Colonic mucosa (tissue), 4 donors: Measurements from ENCODE around the gene CAMP. TPM values are rescaled to one million over a fixed set of nuclear protein-coding genes. Genes with fewer than 3 reads are reported as not detected.

Experiments used
- DNase-seq: peaks from one replicate; pipeline ENCODE4 v3.0.0-alpha.2; 2020
- H3K27ac ChIP-seq: fragments of 200-600 bp; one replicate; pipeline ENCODE4 v1.8.0; 2021
- H3K27me3 ChIP-seq: fragments of 200-600 bp; one replicate; pipeline ENCODE4 v1.8.0; 2021
- H3K36me3 ChIP-seq: fragments of 200-600 bp; one replicate; pipeline ENCODE4 v1.8.0; 2021
- H3K4me1 ChIP-seq: fragments of 200-600 bp; one replicate; pipeline ENCODE4 v1.8.0; 2021; ENCODE audit warnings: mild to moderate bottlenecking
- H3K4me3 ChIP-seq: fragments of 200-600 bp; one replicate; pipeline ENCODE4 v1.8.0; 2021
- H3K9ac ChIP-seq, 2 donors: one replicate each; pipeline ENCODE4 v1.7.0; 2013; ENCODE audit warnings: control low read depth in 2 of 2, low read depth in 2 of 2, low read length in 2 of 2
- H3K9me3 ChIP-seq: fragments of 200-600 bp; one replicate; pipeline ENCODE4 v1.8.0; 2021
- CTCF ChIP-seq: fragments of 200-600 bp; IDR thresholded peaks from one replicate; pipeline ENCODE4 v1.8.0; 2022; ENCODE audit warnings: antibody characterized with exemption, mild to moderate bottlenecking
- intact Hi-C: fragments of 100-400 bp; cut with DNase I; formaldehyde crosslinking; loops from one replicate; pipeline ENCODE4 v1.14.1; 2022
- total RNA-seq, 2 donors: library from RNA; stranded (reverse); fragmentation: NEBNext Ultra II Directional in 1 of 2; extraction: Animal tissue kit (Norgen Biotek cat#: 25700) in 1 of 2; gene quantifications; one replicate each; pipeline ENCODE4 v1.2.1, GENCODE V29; 2021
- donor health status: healthy.
- donor health status: DM: no; HTN: no; CAD: no.
- donor health status: DM: no; HTN: no; CAD: no.

The CAMP gene
- total RNA-seq, 2 donors from 2014 or later: not detected

GRCh38 chr3:48214225-48214624 is 9.1 kb upstream of the CAMP start:
- no peak overlapping the region for H3K4me3 ChIP-seq
- no peak for DNase-seq
- H3K9me3 ChIP-seq: no peaks in the 10 kb centered on the region
- TF ChIP-seq CTCF: no peak
- intact Hi-C loops: no loop called here
- no peaks in the 10 kb centered on the region for H3K4me1 ChIP-seq
- H3K36me3 ChIP-seq: no peaks in the 10 kb centered on the region
- no peak overlapping the region for H3K9ac ChIP-seq
- no peak overlapping the region for H3K27ac ChIP-seq
- H3K27me3 ChIP-seq: no peaks in the 10 kb centered on the region

- Histone ChIP-seq H3K36me3 (no peaks in the 10 kb centered on the region), H3K27me3 (no peaks in the 10 kb centered on the region), H3K9ac (no peak overlapping the region), H3K27ac (no peak overlapping the region), H3K4me1 (no peaks in the 10 kb centered on the region), H3K4me3 (no peak overlapping the region), H3K9me3 (no peaks in the 10 kb centered on the region)
- no peak for TF ChIP-seq CTCF
- DNase-seq: no peak
- intact Hi-C loops: no loop called here
Observed at GRCh38 chr3:48215019-48215418, 8.3 kb upstream of the CAMP start.

GRCh38 chr3:48215466-48215865 is 7.8 kb upstream of the CAMP start:
- no peak overlapping the region for H3K9ac ChIP-seq
- no peaks in the 10 kb centered on the region for H3K9me3 ChIP-seq
- intact Hi-C loops: no loop called here
- no peak overlapping the region for H3K4me3 ChIP-seq
- TF ChIP-seq CTCF: no peak
- H3K27me3 ChIP-seq: no peaks in the 10 kb centered on the region
- H3K36me3 ChIP-seq: no peaks in the 10 kb centered on the region
- no peak overlapping the region for H3K27ac ChIP-seq
- no peaks in the 10 kb centered on the region for H3K4me1 ChIP-seq
- DNase-seq: peak; percentile 33

- intact Hi-C loops: no loop called here
- no peak overlapping the region for H3K27ac ChIP-seq
Observed at GRCh38 chr3:48215876-48216275, 7.4 kb upstream of the CAMP start.

GRCh38 chr3:48217449-48217848 is 5.8 kb upstream of the CAMP start:
- Histone ChIP-seq H3K27ac (no peak overlapping the region), H3K27me3 (no peaks in the 10 kb centered on the region), H3K9ac (no peak overlapping the region), H3K4me3 (no peak overlapping the region), H3K36me3 (no peaks in the 10 kb centered on the region), H3K4me1 (no peaks in the 10 kb centered on the region), H3K9me3 (no peaks in the 10 kb centered on the region)
- intact Hi-C loops: no loop called here
- no peak for DNase-seq
- TF ChIP-seq CTCF: no peak

More at GRCh38 chr3:48215876-48216275, 7.4 kb upstream of the CAMP start:
- Histone ChIP-seq H3K4me1 (no peaks in the 10 kb centered on the region), H3K9ac (no peak overlapping the region), H3K4me3 (no peak overlapping the region), H3K27me3 (no peaks in the 10 kb centered on the region), H3K9me3 (no peaks in the 10 kb centered on the region), H3K36me3 (no peaks in the 10 kb centered on the region)
- peak; percentile 29 for DNase-seq
- no peak for TF ChIP-seq CTCF

GRCh38 chr3:48218537-48218936 is 4.8 kb upstream of the CAMP start:
- no peak for DNase-seq
- no peak overlapping the region for H3K27ac ChIP-seq
- no peak for TF ChIP-seq CTCF
- H3K36me3 ChIP-seq: no peaks in the 10 kb centered on the region
- intact Hi-C loops: no loop called here
- no peaks in the 10 kb centered on the region for H3K9me3 ChIP-seq
- no peaks in the 10 kb centered on the region for H3K4me1 ChIP-seq
- no peak overlapping the region for H3K4me3 ChIP-seq
- no peaks in the 10 kb centered on the region for H3K27me3 ChIP-seq
- H3K9ac ChIP-seq: no peak overlapping the region
